ENCODE results near the gene TBXT. TPM values are rescaled to one million over a fixed set of nuclear protein-coding genes. Genes with fewer than 3 reads are reported as not detected.
A peak's percentile ranks its signal among the peaks of the same experiment; 100 is the strongest.
"Not testable (repeated sequence)": the region's sequence is repeated elsewhere in the genome, so short reads cannot be mapped to it uniquely, and the experiment has no call there.

Gene TBXT
- total RNA-seq, 1 experiment from 2014 or later, result not detected

- no peaks in the 10 kb centered on the region for H3K9me3 ChIP-seq
- no peaks in the 10 kb centered on the region; the same call in 1 of the 2 replicates for H3K27me3 ChIP-seq
- DNase-seq, result no peak
- no peaks in the 10 kb centered on the region for H3K36me3 ChIP-seq
- H3K4me3 ChIP-seq, result no peak overlapping the region
Measured at GRCh38 chr6:166176106-166176505, 8.5 kb upstream of the TBXT start.

- H3K4me3 ChIP-seq, DNase-seq, H3K9me3 ChIP-seq, H3K27me3 ChIP-seq, H3K36me3 ChIP-seq: not testable (repeated sequence)
Measured at GRCh38 chr6:166175093-166175492, 7.4 kb upstream of the TBXT start.

DNA sequence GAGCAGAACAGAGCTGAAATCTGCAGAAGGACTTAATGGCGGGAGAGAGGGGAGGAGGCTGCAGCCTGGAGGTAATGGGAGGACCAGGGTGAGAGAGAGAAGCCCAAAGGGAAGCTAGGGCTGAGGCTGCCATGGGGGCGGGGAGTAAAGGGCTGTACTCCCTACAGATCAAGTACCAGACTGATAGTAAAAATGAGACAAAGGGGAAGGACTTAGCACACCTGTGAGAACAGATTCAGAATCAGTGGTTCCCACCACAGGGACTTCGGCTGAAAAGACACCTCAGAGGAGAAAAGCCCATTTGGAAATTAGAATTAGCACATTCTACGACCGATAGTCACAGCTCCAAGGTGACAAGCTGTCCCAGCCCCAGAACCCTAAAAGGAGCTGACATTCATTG, 6.4 kb upstream of the TBXT start:
- DNase-seq, result no peak
- Histone ChIP-seq H3K4me3 (no peak overlapping the region), H3K9me3 (no peaks in the 10 kb centered on the region), H3K36me3 (no peaks in the 10 kb centered on the region), H3K27me3 (no peaks in the 10 kb centered on the region)

- Histone ChIP-seq H3K27me3 (peaks cover 4% of the 10 kb centered on the region), H3K9me3 (no peaks in the 10 kb centered on the region), H3K4me3 (no peak overlapping the region), H3K36me3 (no peaks in the 10 kb centered on the region)
- peak; percentile 11 for DNase-seq
Measured at GRCh38 chr6:166173281-166173951, 5.8 kb upstream of the TBXT start.

GRCh38 chr6:166172546-166172945, 4.9 kb upstream of the TBXT start:
- Histone ChIP-seq H3K4me3 (no peak overlapping the region), H3K36me3 (no peaks in the 10 kb centered on the region), H3K27me3 (peaks cover 12% of the 10 kb centered on the region), H3K9me3 (no peaks in the 10 kb centered on the region)
- DNase-seq, result no peak

DNA sequence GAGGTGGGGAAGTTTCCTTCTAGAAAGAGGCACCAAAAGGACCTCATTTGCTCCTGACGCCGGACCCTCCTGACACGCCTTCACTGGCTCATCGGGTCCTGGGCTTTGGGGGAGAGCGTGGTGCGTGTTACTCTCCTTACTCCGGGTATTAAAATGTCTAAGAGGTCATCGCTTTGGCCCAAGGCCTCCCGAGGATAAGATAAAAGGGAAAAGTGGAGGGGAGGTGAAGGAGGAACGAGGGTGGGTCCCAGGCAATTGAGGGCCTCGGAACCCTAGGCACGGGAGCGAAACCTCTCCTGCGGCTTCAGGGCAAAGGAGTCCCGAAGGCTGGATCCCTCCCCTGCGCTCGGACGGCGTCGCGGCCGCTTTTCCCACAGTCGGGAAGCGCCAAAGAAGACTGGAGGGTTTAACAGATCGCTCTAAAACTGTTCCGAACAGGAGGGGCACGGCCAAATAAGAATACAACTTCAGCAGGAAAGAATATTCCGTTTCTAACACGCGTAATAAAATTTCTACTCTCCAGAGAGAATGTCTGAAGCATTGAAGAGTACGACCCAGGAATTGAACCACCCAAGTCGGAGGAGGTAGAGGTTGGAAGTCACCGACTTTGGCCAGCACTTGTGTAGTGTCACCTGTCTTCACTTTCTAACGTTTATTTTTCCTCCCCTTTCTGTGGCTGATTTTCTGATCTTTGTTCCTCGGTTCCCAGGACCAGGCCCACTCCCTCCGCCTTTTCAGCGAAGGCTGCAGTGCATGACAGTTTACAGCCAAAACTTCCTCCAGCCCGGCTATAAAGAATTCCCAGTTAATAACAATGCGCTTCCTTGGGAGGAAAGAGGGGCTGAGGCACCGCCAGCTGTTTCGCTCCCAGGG, 2.1 kb upstream of the TBXT start:
- H3K27me3 ChIP-seq, result peaks cover 28% of the 10 kb centered on the region
- H3K9me3 ChIP-seq, result no peaks in the 10 kb centered on the region
- DNase-seq, result no peak
- H3K4me3 ChIP-seq, result no peak overlapping the region
- H3K36me3 ChIP-seq, result no peaks in the 10 kb centered on the region

GRCh38 chr6:166168616-166169548, 1.2 kb upstream of the TBXT start:
- no peak for DNase-seq
- no peaks in the 10 kb centered on the region for H3K36me3 ChIP-seq
- H3K27me3 ChIP-seq, result peaks cover 28% of the 10 kb centered on the region
- no peaks in the 10 kb centered on the region for H3K9me3 ChIP-seq
- peak overlapping the region; percentile 41 for H3K4me3 ChIP-seq

- peaks cover 28% of the 10 kb centered on the region for H3K27me3 ChIP-seq
- H3K36me3 ChIP-seq, result no peaks in the 10 kb centered on the region
- H3K4me3 ChIP-seq, result no peak overlapping the region
- no peak for DNase-seq
- no peaks in the 10 kb centered on the region for H3K9me3 ChIP-seq
Measured at GRCh38 chr6:166167258-166167731, 356 bp downstream of the TBXT start.

- no peaks in the 10 kb centered on the region for H3K36me3 ChIP-seq
- H3K9me3 ChIP-seq, result no peaks in the 10 kb centered on the region
- DNase-seq, result no peak
- no peak overlapping the region for H3K4me3 ChIP-seq
- H3K27me3 ChIP-seq, result peaks cover 28% of the 10 kb centered on the region
Measured at GRCh38 chr6:166166314-166167257, 1.1 kb downstream of the TBXT start.

- no peak for DNase-seq
- Histone ChIP-seq H3K9me3 (no peaks in the 10 kb centered on the region), H3K4me3 (no peak overlapping the region), H3K27me3 (peaks cover 28% of the 10 kb centered on the region), H3K36me3 (no peaks in the 10 kb centered on the region)
Measured at GRCh38 chr6:166165558-166166313, 1.9 kb downstream of the TBXT start.

DNA sequence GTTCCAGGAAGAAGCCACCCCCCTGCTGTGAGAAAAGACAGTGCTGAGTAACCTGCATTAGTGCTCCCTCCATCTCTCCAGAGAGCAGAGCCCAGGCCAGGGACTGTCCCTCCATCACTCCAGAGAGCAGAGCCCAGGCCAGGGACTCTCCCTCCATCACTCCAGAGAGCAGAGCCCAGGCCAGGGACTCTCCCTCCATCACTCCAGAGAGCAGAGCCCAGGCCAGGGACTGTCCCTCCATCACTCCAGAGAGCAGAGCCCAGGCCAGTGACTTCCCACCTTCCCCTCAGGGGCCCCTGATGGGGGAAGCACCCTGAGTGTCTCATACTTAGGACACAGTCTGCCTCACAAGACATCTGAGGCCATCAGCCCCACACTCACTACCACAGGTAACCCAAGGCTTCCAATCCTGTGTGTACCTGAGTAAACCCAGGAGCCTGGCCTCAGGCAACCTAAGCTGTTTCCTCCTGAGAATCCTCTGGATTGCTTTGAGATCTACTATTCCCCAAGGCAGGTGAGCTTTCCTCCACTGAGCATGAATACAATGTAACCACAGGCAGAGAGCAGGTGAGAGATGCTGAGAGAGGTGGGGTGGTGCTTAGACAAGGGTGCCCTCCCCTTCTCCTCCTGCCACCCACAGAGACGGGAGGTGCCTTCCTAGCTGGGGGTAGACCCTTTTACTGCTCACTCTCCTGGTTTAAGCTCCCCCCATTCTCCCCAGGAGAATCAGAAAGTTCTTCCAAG, 4.9 kb downstream of the TBXT start:
- Histone ChIP-seq H3K36me3 (no peaks in the 10 kb centered on the region), H3K4me3 (no peak overlapping the region), H3K9me3 (no peaks in the 10 kb centered on the region), H3K27me3 (peaks cover 17% of the 10 kb centered on the region)
- DNase-seq, result no peak

DNA sequence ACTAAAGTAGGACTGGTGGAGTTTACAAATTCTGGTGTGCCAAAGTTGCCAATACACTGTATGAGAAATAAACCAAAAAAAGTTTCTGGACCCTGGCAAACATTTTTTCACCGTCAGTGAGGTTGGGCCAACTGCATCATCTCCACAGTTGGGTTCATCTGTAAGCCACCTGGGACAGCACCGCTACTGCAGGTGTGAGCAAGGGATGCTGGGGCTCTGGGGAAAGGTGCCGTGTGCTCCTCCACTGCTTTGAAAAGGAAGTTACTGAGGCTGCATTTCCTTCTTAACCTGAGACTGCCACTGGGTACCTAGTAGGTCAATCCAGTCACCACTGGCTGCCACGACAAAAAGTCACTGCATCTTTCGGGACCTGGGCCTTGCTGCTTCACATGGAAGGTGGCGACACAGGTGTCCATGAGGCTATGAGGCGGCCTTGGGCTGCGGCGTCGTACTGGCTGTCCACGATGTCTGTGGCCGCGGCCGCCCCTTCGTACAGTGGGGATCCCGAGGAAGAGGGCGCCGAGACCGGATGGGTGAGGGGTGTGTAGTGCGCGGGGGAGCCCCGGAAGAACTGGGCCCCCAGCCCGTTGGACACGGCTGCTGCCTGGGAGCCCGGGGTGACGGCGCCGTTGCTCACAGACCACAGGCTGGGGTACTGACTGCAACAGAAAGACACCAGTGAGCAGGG, 9.6 kb downstream of the TBXT start:
- Histone ChIP-seq H3K36me3 (no peaks in the 10 kb centered on the region), H3K27me3 (no peaks in the 10 kb centered on the region), H3K9me3 (no peaks in the 10 kb centered on the region), H3K4me3 (no peak overlapping the region)
- DNase-seq, result no peak

- DNase-seq, result no peak
- Histone ChIP-seq H3K9me3 (no peaks in the 10 kb centered on the region), H3K4me3 (no peak overlapping the region), H3K27me3 (no peaks in the 10 kb centered on the region), H3K36me3 (no peaks in the 10 kb centered on the region)
Measured at GRCh38 chr6:166156942-166157341, 10.7 kb downstream of the TBXT start.

GRCh38 chr6:166153966-166154365, 13.7 kb downstream of the TBXT start:
- no peak overlapping the region for H3K4me3 ChIP-seq
- DNase-seq, result no peak
- H3K27me3 ChIP-seq, result no peaks in the 10 kb centered on the region
- H3K36me3 ChIP-seq, result no peaks in the 10 kb centered on the region
- H3K9me3 ChIP-seq, result peaks cover 14% of the 10 kb centered on the region

Measured in MG63 (cell line).